ENCODE data around the gene PLD4. TPM values are rescaled to one million over a fixed set of nuclear protein-coding genes. Genes with fewer than 3 reads are reported as not detected.

The PLD4 gene, protein sequence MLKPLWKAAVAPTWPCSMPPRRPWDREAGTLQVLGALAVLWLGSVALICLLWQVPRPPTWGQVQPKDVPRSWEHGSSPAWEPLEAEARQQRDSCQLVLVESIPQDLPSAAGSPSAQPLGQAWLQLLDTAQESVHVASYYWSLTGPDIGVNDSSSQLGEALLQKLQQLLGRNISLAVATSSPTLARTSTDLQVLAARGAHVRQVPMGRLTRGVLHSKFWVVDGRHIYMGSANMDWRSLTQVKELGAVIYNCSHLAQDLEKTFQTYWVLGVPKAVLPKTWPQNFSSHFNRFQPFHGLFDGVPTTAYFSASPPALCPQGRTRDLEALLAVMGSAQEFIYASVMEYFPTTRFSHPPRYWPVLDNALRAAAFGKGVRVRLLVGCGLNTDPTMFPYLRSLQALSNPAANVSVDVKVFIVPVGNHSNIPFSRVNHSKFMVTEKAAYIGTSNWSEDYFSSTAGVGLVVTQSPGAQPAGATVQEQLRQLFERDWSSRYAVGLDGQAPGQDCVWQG
- 0.09 TPM in 1 of 2 replicates, not detected in the other for total RNA-seq

DNA sequence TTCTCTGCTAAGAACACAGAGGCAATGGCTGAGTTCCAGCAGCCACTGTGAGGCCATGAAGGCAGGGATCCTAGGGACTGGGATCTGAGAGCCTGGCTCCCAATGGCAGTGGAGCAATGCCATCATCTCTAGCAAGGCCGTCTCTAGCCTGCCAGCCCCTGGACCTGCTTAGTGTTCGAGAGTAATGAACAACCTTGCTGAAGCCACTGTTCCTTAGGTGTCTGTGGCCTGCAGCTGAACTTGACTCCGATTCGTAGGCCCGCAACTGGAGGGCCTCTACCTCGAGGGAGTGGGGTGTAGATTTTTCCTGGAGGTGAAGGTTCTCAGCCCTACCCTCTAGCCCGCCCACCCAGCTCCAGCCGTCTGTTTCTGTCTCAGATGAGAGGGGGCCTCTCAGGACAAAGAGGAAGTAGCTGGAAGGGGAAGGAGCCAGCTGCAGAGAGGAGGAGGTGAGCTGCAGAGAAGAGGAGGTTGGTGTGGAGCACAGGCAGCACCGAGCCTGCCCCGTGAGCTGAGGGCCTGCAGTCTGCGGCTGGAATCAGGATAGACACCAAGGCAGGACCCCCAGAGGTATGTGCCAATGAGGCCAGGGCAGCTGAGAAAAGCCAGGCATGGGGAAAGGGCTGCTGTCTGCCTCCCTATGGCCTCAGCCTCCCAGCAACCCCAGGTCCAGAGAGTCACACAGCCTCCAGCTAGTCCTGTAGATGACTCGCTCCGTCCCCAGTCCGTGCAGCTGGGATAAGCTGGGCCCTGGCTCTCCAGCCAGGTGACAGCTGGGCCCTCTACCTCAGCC lies at the start of gene PLD4:
TSS of gene PLD4 (plus strand) at position 459 of the 793 bp plus-strand sequence. CDS start 2,262 bp downstream, outside the sequence.

DNA sequence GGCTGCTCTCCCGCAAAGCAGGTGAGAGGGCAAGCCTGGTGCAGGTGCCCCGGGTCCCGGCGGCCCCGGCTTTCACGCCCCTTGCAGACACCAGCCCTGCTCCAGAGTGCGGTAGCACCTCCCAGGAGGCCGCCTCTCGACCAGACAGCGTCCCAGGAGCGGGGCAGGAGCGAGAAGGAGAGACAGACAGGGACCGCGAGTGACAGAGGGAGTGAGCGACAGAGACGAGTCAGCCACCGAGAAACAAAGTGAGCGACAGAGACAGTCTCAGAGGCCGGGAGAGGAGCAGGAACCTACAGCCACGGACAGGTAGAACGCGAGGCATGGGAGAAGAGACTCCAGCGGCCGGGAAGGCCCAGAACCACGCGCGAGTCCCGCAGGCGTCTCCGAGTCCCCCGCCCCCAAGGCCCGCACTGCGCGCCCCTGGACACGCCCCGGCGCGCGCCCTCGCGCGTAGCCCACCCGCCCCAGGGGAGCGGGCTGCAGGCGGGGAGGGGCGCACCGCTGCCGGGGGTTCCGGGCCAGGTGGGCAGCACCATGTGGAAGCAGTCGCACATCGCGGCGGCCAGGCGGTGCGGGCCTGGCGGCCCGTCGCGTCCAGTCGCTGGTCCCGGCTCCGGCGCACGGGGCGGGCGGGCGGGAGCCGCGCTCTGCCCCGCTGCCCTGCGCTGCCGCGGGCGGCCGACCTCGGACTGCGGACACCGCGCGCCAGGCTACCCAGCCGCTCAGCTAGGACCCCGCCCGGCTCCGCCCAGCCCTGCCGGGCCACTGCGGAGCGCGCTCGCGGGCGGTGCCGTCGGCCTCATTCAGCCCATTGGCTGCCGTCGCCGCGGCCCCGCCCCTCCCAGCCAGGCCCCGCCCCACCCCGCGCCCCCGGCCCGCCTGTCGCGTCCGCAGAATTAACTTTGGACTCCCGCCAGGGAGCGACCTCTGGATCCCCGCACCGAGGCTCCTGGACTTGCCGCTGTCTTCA lies 53.3 kb downstream of the PLD4 start, which contains the start of gene AHNAK2:
TSS of gene AHNAK2 (minus strand) at position 694 of the 973 bp plus-strand sequence. CDS start at position 557, 137 bp downstream.

Other genes starting within 250 kb of the PLD4 start
- gene INF2, start 235.3 kb upstream of the PLD4 start, total RNA-seq: 25.3 and 26.5 TPM in 2 replicates
- gene ADSS1, start 200.7 kb upstream of the PLD4 start, total RNA-seq: 0.86 and 2.6 TPM in 2 replicates
- gene SIVA1, start 171.7 kb upstream of the PLD4 start, total RNA-seq: 74.5 and 74.6 TPM in 2 replicates
- gene AKT1, start 129.1 kb upstream of the PLD4 start, total RNA-seq: 115 and 120 TPM in 2 replicates
- gene ZBTB42, start 123.8 kb upstream of the PLD4 start, total RNA-seq: 3.4 and 5.7 TPM in 2 replicates
- gene CEP170B, start 59.6 kb upstream of the PLD4 start, total RNA-seq: 2.9 and 3.7 TPM in 2 replicates
- 4.9 and 12.8 TPM in 2 replicates for gene AHNAK2, start 53.5 kb downstream of the PLD4 start, total RNA-seq
- 4.1 and 5.7 TPM in 2 replicates for gene CLBA1, start 60.9 kb downstream of the PLD4 start, total RNA-seq
- gene CDCA4, start 96.2 kb downstream of the PLD4 start, total RNA-seq: 19.9 and 21.3 TPM in 2 replicates
- not detected in 2 replicates for gene GPR132, start 140.6 kb downstream of the PLD4 start, total RNA-seq
- 26.6 and 37.9 TPM in 2 replicates for gene JAG2, start 243.9 kb downstream of the PLD4 start, total RNA-seq